Keratinocyte (primary cell): ENCODE data around the gene PSMA8. TPM values are rescaled to one million over a fixed set of nuclear protein-coding genes. Genes with fewer than 3 reads are reported as not detected.

Experiments used
- DNase-seq: peaks from one replicate; pipeline ENCODE4 v3.0.0-alpha.2; 2011; ENCODE audit warnings: low read depth, missing footprints, low spot score
- FAIRE-seq: peaks from 2 replicates; lab custom pipeline; 2011; peaks lifted over from hg19 to GRCh38; lab: Jason Lieb, UNC
- H2AFZ ChIP-seq: 2 replicates; pipeline ENCODE4 v1.6.0; 2012; ENCODE audit warnings: low read length, control low read depth, inconsistent platforms; ENCODE audit not compliant: control insufficient read depth
- H3K27ac ChIP-seq: 2 replicates; pipeline ENCODE4 v1.5.1; 2011; ENCODE audit warnings: low read length; ENCODE audit not compliant: control insufficient read depth, insufficient read depth
- H3K27me3 ChIP-seq: 3 replicates; pipeline ENCODE4 v1.6.0; 2011; ENCODE audit warnings: low read length; ENCODE audit not compliant: control insufficient read depth, insufficient read depth; ENCODE audit errors: extremely low read depth
- H3K36me3 ChIP-seq, 2 experiments: 2 replicates in 1 of 2; 3 replicates in 1 of 2; pipeline ENCODE4 v1.5.1; 2011; ENCODE audit warnings: low read length in 2 of 2, mild to moderate bottlenecking in 1 of 2; ENCODE audit not compliant: control insufficient read depth in 2 of 2, insufficient read depth in 2 of 2; ENCODE audit errors: extremely low read depth in 1 of 2
- H3K4me1 ChIP-seq: 3 replicates; pipeline ENCODE4 v1.5.1; 2011; ENCODE audit warnings: low read length; ENCODE audit not compliant: control insufficient read depth, insufficient read depth; ENCODE audit errors: extremely low read depth
- H3K4me2 ChIP-seq: 3 replicates; pipeline ENCODE4 v1.6.0; 2011; ENCODE audit warnings: low read depth, low read length; ENCODE audit not compliant: control insufficient read depth, insufficient read depth; ENCODE audit errors: extremely low read depth
- H3K4me3 ChIP-seq, 3 experiments: fragments of 200-600 bp in 1 of 3; sonication (generic) in 1 of 3; 2 replicates in 2 of 3; 3 replicates in 1 of 3; pipeline ENCODE4 v1.5.1; 2011 to 2016; ENCODE audit warnings: low read length in 3 of 3, mild to moderate bottlenecking in 3 of 3, control low read depth in 2 of 3, inconsistent platforms in 1 of 3, low read depth in 1 of 3, mixed read lengths in 1 of 3, mixed run types in 1 of 3, moderate library complexity in 1 of 3; ENCODE audit not compliant: control insufficient read depth in 2 of 3, insufficient read depth in 2 of 3; ENCODE audit errors: extremely low read depth in 1 of 3
- H3K79me2 ChIP-seq: 2 replicates; pipeline ENCODE4 v1.6.0; 2012; ENCODE audit warnings: low read length; ENCODE audit not compliant: control insufficient read depth, insufficient read depth
- H3K9ac ChIP-seq: 3 replicates; pipeline ENCODE4 v1.6.0; 2011; ENCODE audit warnings: low read length; ENCODE audit not compliant: control insufficient read depth, insufficient read depth; ENCODE audit errors: extremely low read depth
- H3K9me1 ChIP-seq: 3 replicates; pipeline ENCODE4 v1.6.0; 2011; ENCODE audit warnings: low read length; ENCODE audit not compliant: control insufficient read depth, insufficient read depth; ENCODE audit errors: extremely low read depth
- H3K9me3 ChIP-seq: 2 replicates; pipeline ENCODE4 v1.5.1; 2012; ENCODE audit warnings: low read depth, low read length; ENCODE audit not compliant: control insufficient read depth
- H4K20me1 ChIP-seq: 3 replicates; pipeline ENCODE4 v1.6.0; 2011; ENCODE audit warnings: low read length; ENCODE audit not compliant: control insufficient read depth, insufficient read depth; ENCODE audit errors: extremely low read depth
- EZH2 ChIP-seq: IDR thresholded peaks from one replicate; pipeline ENCODE4 v1.6.1; 2012; ENCODE audit warnings: inconsistent platforms, mild to moderate bottlenecking, low read length, moderate library complexity
- dilution Hi-C: fragments of 300-500 bp; cut with MboI; formaldehyde crosslinking; loops from one replicate; pipeline ENCODE4 v1.7.0; 2020; ENCODE audit warnings: low sequenced_read_pairs; ENCODE audit not compliant: extremely low pct_ligation_motif_present
- polyA plus RNA-seq, 5 experiments: library from polyadenylated mRNA; depleted of rRNA in 3 of 5; stranded (reverse) in 3 of 5; stranded (forward) in 1 of 5; unstranded in 1 of 5; fragments of >200 nt; gene quantifications; 1 replicate in 1 of 5; 2 replicates in 3 of 5; 3 replicates in 1 of 5; pipeline versions ENCODE4 v1.2.1 to v1.2.3, GENCODE V29; 2011 to 2012; ENCODE audit warnings: missing spikeins in 2 of 5, low read depth in 1 of 5, low replicate concordance in 1 of 5
- TF ChIP-seq, protein P1 (sequence below), 3 experiments: IDR thresholded peaks in 1 of 3; conservative IDR thresholded peaks in 1 of 3; optimal IDR thresholded peaks in 1 of 3; 2 replicates in 2 of 3; 3 replicates in 1 of 3; pipeline versions ENCODE3 to v1.5.1; 2011; ENCODE audit warnings: low read length in 3 of 3, mild to moderate bottlenecking in 3 of 3, moderate library complexity in 2 of 3, control low read depth in 1 of 3, inconsistent platforms in 1 of 3; ENCODE audit not compliant: insufficient read depth in 2 of 3; ENCODE audit errors: extremely low read depth in 1 of 3

PSMA8 gene
- polyA plus RNA-seq, 1 donor (not counting 4 experiments of a cell fraction or from before 2014, with no cell fraction given) = not detected

GRCh38 chr18:26091047-26091630 lies 42.5 kb upstream of the PSMA8 start:
- Histone ChIP-seq H3K9ac (peak overlapping the region; percentile 89), H3K9me1 (no peaks in the 10 kb centered on the region), H3K36me3 (peaks cover 3 to 9% of the 10 kb centered on the region in 2 experiments), H3K4me2 (peak overlapping the region; percentile 95), H4K20me1 (no peaks in the 10 kb centered on the region), H3K4me3 (peak overlapping the region; percentile 71 to 88 (median 84)), H3K9me3 (no peaks in the 10 kb centered on the region), H3K79me2 (peaks cover 40% of the 10 kb centered on the region), H3K4me1 (peaks cover 8% of the 10 kb centered on the region), H3K27ac (peak overlapping the region; percentile 81), H2AFZ (peak overlapping the region; percentile 97), H3K27me3 (no peaks in the 10 kb centered on the region)
- dilution Hi-C loops = no loop called here
- FAIRE-seq = peak; percentile 55
- no peak for DNase-seq
- TF ChIP-seq EZH2 = no peak
- TF ChIP-seq, protein P1, sequence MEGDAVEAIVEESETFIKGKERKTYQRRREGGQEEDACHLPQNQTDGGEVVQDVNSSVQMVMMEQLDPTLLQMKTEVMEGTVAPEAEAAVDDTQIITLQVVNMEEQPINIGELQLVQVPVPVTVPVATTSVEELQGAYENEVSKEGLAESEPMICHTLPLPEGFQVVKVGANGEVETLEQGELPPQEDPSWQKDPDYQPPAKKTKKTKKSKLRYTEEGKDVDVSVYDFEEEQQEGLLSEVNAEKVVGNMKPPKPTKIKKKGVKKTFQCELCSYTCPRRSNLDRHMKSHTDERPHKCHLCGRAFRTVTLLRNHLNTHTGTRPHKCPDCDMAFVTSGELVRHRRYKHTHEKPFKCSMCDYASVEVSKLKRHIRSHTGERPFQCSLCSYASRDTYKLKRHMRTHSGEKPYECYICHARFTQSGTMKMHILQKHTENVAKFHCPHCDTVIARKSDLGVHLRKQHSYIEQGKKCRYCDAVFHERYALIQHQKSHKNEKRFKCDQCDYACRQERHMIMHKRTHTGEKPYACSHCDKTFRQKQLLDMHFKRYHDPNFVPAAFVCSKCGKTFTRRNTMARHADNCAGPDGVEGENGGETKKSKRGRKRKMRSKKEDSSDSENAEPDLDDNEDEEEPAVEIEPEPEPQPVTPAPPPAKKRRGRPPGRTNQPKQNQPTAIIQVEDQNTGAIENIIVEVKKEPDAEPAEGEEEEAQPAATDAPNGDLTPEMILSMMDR (optimal IDR thresholded peaks at IDR 0.05 in 1 of 3, IDR thresholded peaks at IDR 0.05 in 1 of 3, conservative IDR thresholded peaks at IDR 0.05 in 1 of 3; ENCODE audit: extremely low read depth in 1 of 3, insufficient read depth in 2 of 3, low read length in 3 of 3) = no peak

GRCh38 chr18:26096852-26097251 lies 36.8 kb upstream of the PSMA8 start:
- Histone ChIP-seq H3K9ac (no peak overlapping the region), H3K27ac (no peak overlapping the region), H3K4me1 (peaks cover 4% of the 10 kb centered on the region), H3K9me1 (no peaks in the 10 kb centered on the region), H2AFZ (no peak overlapping the region), H3K79me2 (no peaks in the 10 kb centered on the region), H3K9me3 (no peaks in the 10 kb centered on the region), H3K27me3 (no peaks in the 10 kb centered on the region), H3K4me2 (no peak overlapping the region), H3K4me3 (no peak overlapping the region), H4K20me1 (no peaks in the 10 kb centered on the region), H3K36me3 (no peaks in the 10 kb centered on the region)
- dilution Hi-C loops = no loop called here
- FAIRE-seq (peak; percentile 26), DNase-seq (no peak)
- TF ChIP-seq, protein P1 (optimal IDR thresholded peaks at IDR 0.05 in 1 of 3, IDR thresholded peaks at IDR 0.05 in 1 of 3, conservative IDR thresholded peaks at IDR 0.05 in 1 of 3; ENCODE audit: extremely low read depth in 1 of 3, insufficient read depth in 2 of 3, low read length in 3 of 3) = no peak
- TF ChIP-seq EZH2 = no peak
